BE2C (cell line): ENCODE data around the gene ADAMTSL1.

Experiments
- DNase-seq: peaks from one replicate; pipeline ENCODE4 v3.0.0-alpha.2; 2020
- H3K27me3 ChIP-seq: fragments of 250-450 bp; sonication (Bioruptor Pico); 2 replicates; pipeline ENCODE4 v1.5.1; 2020; ENCODE audit warnings: mild to moderate bottlenecking
- H3K36me3 ChIP-seq: fragments of 250-450 bp; sonication (Bioruptor Pico); 2 replicates; pipeline ENCODE4 v1.5.1; 2020; ENCODE audit warnings: mild to moderate bottlenecking
- H3K4me1 ChIP-seq: fragments of 250-450 bp; sonication (Bioruptor Pico); 2 replicates; pipeline ENCODE4 v1.5.1; 2020
- H3K4me3 ChIP-seq: 2 replicates; pipeline ENCODE4 v1.5.1; 2011; ENCODE audit warnings: low read depth, low read length
- H3K9me3 ChIP-seq: fragments of 250-450 bp; sonication (Bioruptor Pico); 2 replicates; pipeline ENCODE4 v1.5.1; 2020
- CTCF ChIP-seq: IDR thresholded peaks from 2 replicates; pipeline ENCODE4 v1.5.1; 2012; ENCODE audit warnings: mild to moderate bottlenecking, low read depth, low read length

Gene ADAMTSL1

GRCh38 chr9:18496256-18497000, 22.5 kb downstream of the ADAMTSL1 start:
- no peak for DNase-seq
- Histone ChIP-seq H3K4me3 (no peak overlapping the region), H3K36me3 (no peaks in the 10 kb centered on the region), H3K9me3 (no peaks in the 10 kb centered on the region), H3K27me3 (no peaks in the 10 kb centered on the region), H3K4me1 (no peaks in the 10 kb centered on the region)
- TF ChIP-seq CTCF: no peak

GRCh38 chr9:18499062-18499461, 25.1 kb downstream of the ADAMTSL1 start:
- no peak for TF ChIP-seq CTCF
- no peak overlapping the region for H3K4me3 ChIP-seq
- H3K9me3 ChIP-seq: no peaks in the 10 kb centered on the region
- no peaks in the 10 kb centered on the region for H3K4me1 ChIP-seq
- no peaks in the 10 kb centered on the region for H3K36me3 ChIP-seq
- no peak for DNase-seq
- H3K27me3 ChIP-seq: no peaks in the 10 kb centered on the region

- TF ChIP-seq CTCF: no peak
- no peaks in the 10 kb centered on the region for H3K4me1 ChIP-seq
- H3K4me3 ChIP-seq: no peak overlapping the region
- no peaks in the 10 kb centered on the region for H3K9me3 ChIP-seq
- H3K27me3 ChIP-seq: no peaks in the 10 kb centered on the region
- no peaks in the 10 kb centered on the region for H3K36me3 ChIP-seq
- DNase-seq: no peak
Observed at GRCh38 chr9:18499980-18500379, 26.0 kb downstream of the ADAMTSL1 start.

GRCh38 chr9:18500451-18500850, 26.5 kb downstream of the ADAMTSL1 start:
- H3K36me3 ChIP-seq: no peaks in the 10 kb centered on the region

GRCh38 chr9:18501949-18502348, 28.0 kb downstream of the ADAMTSL1 start:
- DNase-seq: no peak
- Histone ChIP-seq H3K27me3 (no peaks in the 10 kb centered on the region), H3K9me3 (no peaks in the 10 kb centered on the region), H3K4me1 (no peaks in the 10 kb centered on the region), H3K36me3 (no peaks in the 10 kb centered on the region), H3K4me3 (no peak overlapping the region; the same call in 1 of the 2 replicates)
- TF ChIP-seq CTCF: no peak

More at GRCh38 chr9:18500451-18500850, 26.5 kb downstream of the ADAMTSL1 start:
- H3K27me3 ChIP-seq: no peaks in the 10 kb centered on the region
- H3K4me3 ChIP-seq: no peak overlapping the region
- H3K9me3 ChIP-seq: no peaks in the 10 kb centered on the region
- H3K4me1 ChIP-seq: no peaks in the 10 kb centered on the region
- TF ChIP-seq CTCF: no peak
- no peak for DNase-seq

GRCh38 chr9:18502546-18502945, 28.6 kb downstream of the ADAMTSL1 start:
- no peaks in the 10 kb centered on the region for H3K9me3 ChIP-seq
- TF ChIP-seq CTCF: no peak
- no peaks in the 10 kb centered on the region for H3K27me3 ChIP-seq
- no peak overlapping the region for H3K4me3 ChIP-seq
- DNase-seq: no peak
- no peaks in the 10 kb centered on the region for H3K4me1 ChIP-seq
- no peaks in the 10 kb centered on the region for H3K36me3 ChIP-seq
